Transverse colon (tissue), 4 donors: ENCODE results near the gene PADI2. TPM values are rescaled to one million over a fixed set of nuclear protein-coding genes. Genes with fewer than 3 reads are reported as not detected.

Experiments
- DNase-seq: peaks from one replicate; pipeline ENCODE4 v3.0.0-alpha.2; 2019
- H3K27ac ChIP-seq, 4 donors: fragments of 200-600 bp; sonication (generic); 2 replicates each; pipeline ENCODE4 v1.5.1; 2016 to 2018; ENCODE audit warnings: inconsistent platforms in 4 of 4
- H3K27me3 ChIP-seq: fragments of 200-600 bp; sonication (generic); 2 replicates; pipeline ENCODE4 v1.5.1; 2017; ENCODE audit warnings: inconsistent platforms
- H3K36me3 ChIP-seq, 4 donors: fragments of 200-600 bp; sonication (generic); 2 replicates each; pipeline ENCODE4 v1.5.1; 2017 to 2019; ENCODE audit warnings: inconsistent platforms in 4 of 4
- H3K4me1 ChIP-seq, 4 donors: fragments of 200-600 bp; sonication (generic); 2 replicates each; pipeline ENCODE4 v1.5.1; 2017 to 2020; ENCODE audit warnings: inconsistent platforms in 4 of 4
- H3K4me3 ChIP-seq, 4 donors: fragments of 200-600 bp; sonication (generic); 1 replicate in 1 of 4; 2 replicates in 3 of 4; pipeline versions ENCODE4 v1.5.1 to v1.6.1; 2017 to 2019; ENCODE audit warnings: inconsistent platforms in 4 of 4
- H3K9me3 ChIP-seq, 2 donors: fragments of 200-600 bp; sonication (generic); 2 replicates each; pipeline ENCODE4 v1.5.1; 2017 to 2019; ENCODE audit warnings: inconsistent platforms in 2 of 2
- EP300 ChIP-seq: sonication (generic); formaldehyde crosslinking; IDR thresholded peaks from one replicate; pipeline ENCODE4 v1.6.1; 2017; ENCODE audit warnings: antibody characterized with exemption, low read depth
- POLR2A ChIP-seq: fragments of 450-650 bp; IDR thresholded peaks from one replicate; pipeline ENCODE4 v1.6.1; 2016; ENCODE audit warnings: antibody characterized with exemption, mild to moderate bottlenecking, moderate library complexity
- POLR2AphosphoS5 ChIP-seq, 3 donors: sonication (generic); formaldehyde crosslinking; IDR thresholded peaks; one replicate each; pipeline ENCODE4 v1.6.1; 2016; ENCODE audit warnings: antibody characterized with exemption in 3 of 3
- WGBS, 2 donors: methylation state at CpG; one replicate each; pipeline ENCODE4 v1.1.5; 2018; ENCODE audit warnings: low coverage in 1 of 2; 5-methylcytosine and 5-hydroxymethylcytosine counted together
- in situ Hi-C, 4 donors: fragments of 200-750 bp; cut with MboI; loops; one replicate each; pipeline versions ENCODE4 v1.15.0 to v1.15.1; 2017; ENCODE audit warnings: low sequenced_read_pairs in 3 of 4, low pct_ligation_motif_present in 1 of 4, low pct_unique_long_range_greater_than_20kb in 1 of 4
- intact Hi-C: fragments of 100-400 bp; cut with DNase I; formaldehyde crosslinking; loops from one replicate; pipeline ENCODE4 v1.15.1; 2023; ENCODE audit warnings: low total_unique reads
- total RNA-seq, 4 donors: library from RNA; depleted of rRNA; stranded (reverse); fragments of >200 nt; gene quantifications; one replicate each; pipeline ENCODE4 v1.1.0, GENCODE V29; 2016
- TF ChIP-seq, protein P1 (sequence below), 5 experiments: fragments of 200-600 bp in 3 of 5; fragments of 450-650 bp in 2 of 5; sonication (generic) in 3 of 5; IDR thresholded peaks; 1 replicate in 2 of 5; 2 replicates in 3 of 5; pipeline ENCODE4 v1.5.1; 2016 to 2017; ENCODE audit warnings: antibody characterized with exemption in 5 of 5, inconsistent platforms in 3 of 5, mild to moderate bottlenecking in 2 of 5, moderate library complexity in 1 of 5

Gene PADI2
- total RNA-seq, 4 donors from 2014 or later: 143 to 285 (median 238) TPM

GRCh38 chr1:17155257-17155920, 36.1 kb upstream of the PADI2 start:
- in situ Hi-C loops (no loop called here), intact Hi-C loops (loop anchor here (5.0 kb wide), 1 partner anchor 1628 kb away; the partner anchor contains the start of gene DNAJC16)
- peaks cover 0 to 3% (median 0%) of the 10 kb centered on the region in 4 donors for H3K4me1 ChIP-seq
- no peak overlapping the region for H3K27ac ChIP-seq
- H3K27me3 ChIP-seq: peaks cover 19% of the 10 kb centered on the region
- peaks cover 12 to 17% of the 10 kb centered on the region in 2 donors for H3K9me3 ChIP-seq
- H3K4me3 ChIP-seq: no peak overlapping the region
- TF ChIP-seq, protein P1, sequence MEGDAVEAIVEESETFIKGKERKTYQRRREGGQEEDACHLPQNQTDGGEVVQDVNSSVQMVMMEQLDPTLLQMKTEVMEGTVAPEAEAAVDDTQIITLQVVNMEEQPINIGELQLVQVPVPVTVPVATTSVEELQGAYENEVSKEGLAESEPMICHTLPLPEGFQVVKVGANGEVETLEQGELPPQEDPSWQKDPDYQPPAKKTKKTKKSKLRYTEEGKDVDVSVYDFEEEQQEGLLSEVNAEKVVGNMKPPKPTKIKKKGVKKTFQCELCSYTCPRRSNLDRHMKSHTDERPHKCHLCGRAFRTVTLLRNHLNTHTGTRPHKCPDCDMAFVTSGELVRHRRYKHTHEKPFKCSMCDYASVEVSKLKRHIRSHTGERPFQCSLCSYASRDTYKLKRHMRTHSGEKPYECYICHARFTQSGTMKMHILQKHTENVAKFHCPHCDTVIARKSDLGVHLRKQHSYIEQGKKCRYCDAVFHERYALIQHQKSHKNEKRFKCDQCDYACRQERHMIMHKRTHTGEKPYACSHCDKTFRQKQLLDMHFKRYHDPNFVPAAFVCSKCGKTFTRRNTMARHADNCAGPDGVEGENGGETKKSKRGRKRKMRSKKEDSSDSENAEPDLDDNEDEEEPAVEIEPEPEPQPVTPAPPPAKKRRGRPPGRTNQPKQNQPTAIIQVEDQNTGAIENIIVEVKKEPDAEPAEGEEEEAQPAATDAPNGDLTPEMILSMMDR (IDR thresholded peaks at IDR 0.05): no peak
- TF ChIP-seq POLR2A: no peak
- H3K36me3 ChIP-seq: no peaks in the 10 kb centered on the region
- 21 to 25% methylated on average over 1 to 2 of the region's 2 CpGs for WGBS, 2 donors
- no peak for DNase-seq

DNA sequence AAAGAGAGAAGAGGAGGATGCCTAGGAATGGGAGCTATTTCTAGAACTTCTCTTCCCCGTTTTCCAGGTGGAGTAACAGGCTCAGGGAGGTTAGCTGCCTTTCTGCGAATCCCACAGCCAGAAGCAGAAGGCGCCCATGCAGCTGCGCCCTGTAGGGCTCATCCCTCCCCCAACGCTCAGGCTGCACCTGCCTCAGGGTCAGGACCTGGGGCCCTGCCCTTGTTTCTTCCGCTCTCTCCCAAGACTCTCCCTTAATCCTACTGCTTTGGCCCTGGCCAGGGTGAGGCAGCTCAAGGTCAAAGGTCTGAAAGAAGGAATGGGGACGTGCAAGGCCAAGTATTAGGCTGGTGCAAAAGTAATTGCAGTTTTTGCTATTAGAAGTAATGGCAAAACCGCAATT, 30.5 kb upstream of the PADI2 start:
- whole genome bisulfite sequencing, 2 donors: 60% methylated on average over 8 of the region's 8 CpGs; no CpG with 5 or more reads in 1 of the 2 donors
- Histone ChIP-seq H3K4me1 (no peaks in the 10 kb centered on the region), H3K4me3 (no peak overlapping the region), H3K9me3 (peaks cover under 1 to 11% of the 10 kb centered on the region in 2 donors), H3K27ac (no peak overlapping the region), H3K27me3 (peaks cover 41% of the 10 kb centered on the region), H3K36me3 (no peaks in the 10 kb centered on the region)
- in situ Hi-C loops (no loop called here), intact Hi-C loops (no loop called here)
- no peak for DNase-seq
- TF ChIP-seq POLR2AphosphoS5 (IDR thresholded peaks at IDR 0.05): no peak
- TF ChIP-seq POLR2A: no peak
- TF ChIP-seq EP300: no peak
- TF ChIP-seq, protein P1 (IDR thresholded peaks at IDR 0.05): no peak

GRCh38 chr1:17148950-17149608, 29.8 kb upstream of the PADI2 start:
- Histone ChIP-seq H3K27me3 (peaks cover 41% of the 10 kb centered on the region), H3K4me3 (no peak overlapping the region), H3K4me1 (no peaks in the 10 kb centered on the region), H3K9me3 (peaks cover 0 to 6% of the 10 kb centered on the region in 2 donors), H3K36me3 (no peaks in the 10 kb centered on the region), H3K27ac (no peak overlapping the region)
- DNase-seq: no peak
- intact Hi-C loops (no loop called here), in situ Hi-C loops (no loop called here)
- TF ChIP-seq EP300 (no peak), POLR2AphosphoS5 (IDR thresholded peaks at IDR 0.05) (no peak), POLR2A (no peak)
- TF ChIP-seq, protein P1 (IDR thresholded peaks at IDR 0.05): no peak
- WGBS, 2 donors: 65% methylated on average over 50 of the region's 50 CpGs; no CpG with 5 or more reads in 1 of the 2 donors

GRCh38 chr1:17145648-17146047, 26.4 kb upstream of the PADI2 start:
- no peaks in the 10 kb centered on the region for H3K4me1 ChIP-seq
- DNase-seq: no peak
- H3K27me3 ChIP-seq: peaks cover 26% of the 10 kb centered on the region
- 68 to 74% methylated on average over 2 of the region's 2 CpGs for WGBS, 2 donors
- no peak overlapping the region for H3K4me3 ChIP-seq
- H3K9me3 ChIP-seq: no peaks in the 10 kb centered on the region
- H3K36me3 ChIP-seq: no peaks in the 10 kb centered on the region
- H3K27ac ChIP-seq: no peak overlapping the region
- no peak for TF ChIP-seq POLR2A
- intact Hi-C loops: no loop called here
- in situ Hi-C loops: no loop called here
